ENCODE results near the gene RELT.
"Not testable (repeated sequence)": the region's sequence is repeated elsewhere in the genome, so short reads cannot be mapped to it uniquely, and the experiment has no call there.

RELT gene

GRCh38 chr11:73430326-73430725 lies 54.1 kb downstream of the RELT start:
- no peaks in the 10 kb centered on the region for H3K27me3 ChIP-seq (replicated peaks; ENCODE audit: insufficient read depth, low read length)
- H3F3A ChIP-seq (ENCODE audit: insufficient read depth, low read length), result no peaks in the 10 kb centered on the region
- TF ChIP-seq CTCF (IDR thresholded peaks at IDR 0.05; ENCODE audit: low read length), result no peak
- TF ChIP-seq EZH2 (optimal IDR thresholded peaks at IDR 0.05; ENCODE audit: low read depth, low read length), result no peak
- TF ChIP-seq EZH2phosphoT487 (IDR thresholded peaks at IDR 0.05; ENCODE audit: low read length), result no peak
- no peak overlapping the region for H3K4me2 ChIP-seq (ENCODE audit: low read depth, low read length)
- H3K27ac ChIP-seq (ENCODE audit: low read length), result no peak overlapping the region
- H3K36me3 ChIP-seq (replicated peaks; ENCODE audit: insufficient read depth, low read length), result no peaks in the 10 kb centered on the region
- H3K9ac ChIP-seq (ENCODE audit: low read length), result no peak overlapping the region
- H3K9me3 ChIP-seq (replicated peaks; ENCODE audit: insufficient read depth, low read length), result no peaks in the 10 kb centered on the region
- no peaks in the 10 kb centered on the region for H4K20me1 ChIP-seq (ENCODE audit: insufficient read depth, low read length)
- no peaks in the 10 kb centered on the region for H3K9me2 ChIP-seq (replicated peaks; ENCODE audit: insufficient read depth, low read length)
- DNase-seq, result no peak
- no peak overlapping the region for H3K4me3 ChIP-seq (ENCODE audit: low read length)
- no peak overlapping the region for H2AFZ ChIP-seq (ENCODE audit: low read length)
- no peaks in the 10 kb centered on the region for H3K4me1 ChIP-seq (ENCODE audit: low read length)
- H3K79me2 ChIP-seq (ENCODE audit: low read length), result no peaks in the 10 kb centered on the region

GRCh38 chr11:73431396-73431795 lies 55.2 kb downstream of the RELT start:
- no peaks in the 10 kb centered on the region for H3F3A ChIP-seq (ENCODE audit: insufficient read depth, low read length)
- H3K4me1 ChIP-seq (ENCODE audit: low read length), result no peaks in the 10 kb centered on the region
- H3K4me2 ChIP-seq (ENCODE audit: low read depth, low read length), result no peak overlapping the region
- H3K27ac ChIP-seq (ENCODE audit: low read length), result no peak overlapping the region
- H2AFZ ChIP-seq (ENCODE audit: low read length), result no peak overlapping the region
- no peaks in the 10 kb centered on the region for H3K36me3 ChIP-seq (replicated peaks; ENCODE audit: insufficient read depth, low read length)
- H3K79me2 ChIP-seq (ENCODE audit: low read length), result no peaks in the 10 kb centered on the region
- no peaks in the 10 kb centered on the region for H3K9me3 ChIP-seq (replicated peaks; ENCODE audit: insufficient read depth, low read length)
- TF ChIP-seq EZH2phosphoT487 (IDR thresholded peaks at IDR 0.05; ENCODE audit: low read length), result no peak
- no peaks in the 10 kb centered on the region for H3K9me2 ChIP-seq (replicated peaks; ENCODE audit: insufficient read depth, low read length)
- H4K20me1 ChIP-seq (ENCODE audit: insufficient read depth, low read length), result no peaks in the 10 kb centered on the region
- no peaks in the 10 kb centered on the region for H3K27me3 ChIP-seq (replicated peaks; ENCODE audit: insufficient read depth, low read length)
- no peak for DNase-seq
- H3K9ac ChIP-seq (ENCODE audit: low read length), result no peak overlapping the region
- no peak overlapping the region for H3K4me3 ChIP-seq (ENCODE audit: low read length)

GRCh38 chr11:73436859-73437258 lies 60.7 kb downstream of the RELT start:
- not testable (repeated sequence) for H3K9ac ChIP-seq (ENCODE audit: low read length); H3K4me1 ChIP-seq (ENCODE audit: low read length); H3F3A ChIP-seq (ENCODE audit: insufficient read depth, low read length); H3K9me3 ChIP-seq (replicated peaks; ENCODE audit: insufficient read depth, low read length); H4K20me1 ChIP-seq (ENCODE audit: insufficient read depth, low read length); H3K9me2 ChIP-seq (replicated peaks; ENCODE audit: insufficient read depth, low read length); DNase-seq; H3K79me2 ChIP-seq (ENCODE audit: low read length); H3K27ac ChIP-seq (ENCODE audit: low read length); H2AFZ ChIP-seq (ENCODE audit: low read length); H3K4me2 ChIP-seq (ENCODE audit: low read depth, low read length); H3K4me3 ChIP-seq (ENCODE audit: low read length); H3K27me3 ChIP-seq (replicated peaks; ENCODE audit: insufficient read depth, low read length); H3K36me3 ChIP-seq (replicated peaks; ENCODE audit: insufficient read depth, low read length)

DNA sequence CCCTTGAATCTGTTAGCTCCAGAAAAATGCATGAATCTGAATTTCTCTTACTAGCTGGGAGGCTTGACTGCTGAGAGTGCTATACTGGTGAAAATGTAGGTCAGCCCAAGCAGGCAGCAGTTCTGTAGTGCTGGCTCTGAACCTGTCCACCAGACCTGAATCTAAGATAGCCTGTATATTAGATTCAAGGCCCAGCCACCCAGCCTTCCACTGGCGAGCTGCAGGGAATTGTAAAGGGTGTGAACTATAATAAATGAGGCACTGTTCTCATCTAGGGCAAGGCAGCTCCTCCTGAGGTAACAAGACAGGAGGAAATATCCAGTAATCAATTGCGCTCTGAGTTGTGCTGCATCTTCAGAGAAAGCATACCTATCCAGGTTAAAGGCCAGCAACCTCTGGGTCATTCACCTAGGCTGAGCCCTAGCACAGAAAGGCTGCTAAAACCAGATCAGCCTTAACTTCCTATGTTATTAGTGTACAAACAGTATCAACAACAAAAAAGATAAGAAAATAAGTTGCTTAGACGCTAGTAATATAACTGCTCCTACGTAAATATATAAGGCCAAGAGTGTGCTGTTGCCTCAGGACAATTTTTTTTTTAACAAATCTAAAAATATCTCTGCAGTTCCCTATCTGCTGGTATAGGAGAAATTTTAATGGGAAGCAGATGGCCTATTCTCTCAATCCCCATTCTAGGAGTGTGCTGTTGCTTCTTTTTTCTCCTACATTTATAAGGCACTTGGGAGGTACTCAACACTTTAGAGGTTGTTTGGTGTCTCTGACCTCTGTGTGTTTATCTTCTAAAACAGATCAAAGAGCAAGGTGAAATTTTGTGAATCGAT lies 63.0 kb downstream of the RELT start:
- H3K9me2 ChIP-seq (replicated peaks; ENCODE audit: insufficient read depth, low read length), result no peaks in the 10 kb centered on the region
- no peaks in the 10 kb centered on the region for H3K36me3 ChIP-seq (replicated peaks; ENCODE audit: insufficient read depth, low read length)
- H3K79me2 ChIP-seq (ENCODE audit: low read length), result no peaks in the 10 kb centered on the region
- no peak overlapping the region for H3K27ac ChIP-seq (ENCODE audit: low read length)
- no peak overlapping the region for H3K4me3 ChIP-seq (ENCODE audit: low read length)
- no peak for DNase-seq
- H3K27me3 ChIP-seq (replicated peaks; ENCODE audit: insufficient read depth, low read length), result no peaks in the 10 kb centered on the region
- no peaks in the 10 kb centered on the region for H3K4me1 ChIP-seq (ENCODE audit: low read length)
- H3K9me3 ChIP-seq (replicated peaks; ENCODE audit: insufficient read depth, low read length), result no peaks in the 10 kb centered on the region
- TF ChIP-seq EZH2 (optimal IDR thresholded peaks at IDR 0.05; ENCODE audit: low read depth, low read length), result no peak
- TF ChIP-seq EZH2phosphoT487 (IDR thresholded peaks at IDR 0.05; ENCODE audit: low read length), result no peak
- TF ChIP-seq CTCF (IDR thresholded peaks at IDR 0.05; ENCODE audit: low read length), result no peak
- no peak overlapping the region for H2AFZ ChIP-seq (ENCODE audit: low read length)
- no peak overlapping the region for H3K9ac ChIP-seq (ENCODE audit: low read length)
- no peaks in the 10 kb centered on the region for H3F3A ChIP-seq (ENCODE audit: insufficient read depth, low read length)
- H4K20me1 ChIP-seq (ENCODE audit: insufficient read depth, low read length), result no peaks in the 10 kb centered on the region
- H3K4me2 ChIP-seq (ENCODE audit: low read depth, low read length), result no peak overlapping the region

All from MM.1S (cell line).